ENCODE results near the gene LCN15.

LCN15 gene

DNA sequence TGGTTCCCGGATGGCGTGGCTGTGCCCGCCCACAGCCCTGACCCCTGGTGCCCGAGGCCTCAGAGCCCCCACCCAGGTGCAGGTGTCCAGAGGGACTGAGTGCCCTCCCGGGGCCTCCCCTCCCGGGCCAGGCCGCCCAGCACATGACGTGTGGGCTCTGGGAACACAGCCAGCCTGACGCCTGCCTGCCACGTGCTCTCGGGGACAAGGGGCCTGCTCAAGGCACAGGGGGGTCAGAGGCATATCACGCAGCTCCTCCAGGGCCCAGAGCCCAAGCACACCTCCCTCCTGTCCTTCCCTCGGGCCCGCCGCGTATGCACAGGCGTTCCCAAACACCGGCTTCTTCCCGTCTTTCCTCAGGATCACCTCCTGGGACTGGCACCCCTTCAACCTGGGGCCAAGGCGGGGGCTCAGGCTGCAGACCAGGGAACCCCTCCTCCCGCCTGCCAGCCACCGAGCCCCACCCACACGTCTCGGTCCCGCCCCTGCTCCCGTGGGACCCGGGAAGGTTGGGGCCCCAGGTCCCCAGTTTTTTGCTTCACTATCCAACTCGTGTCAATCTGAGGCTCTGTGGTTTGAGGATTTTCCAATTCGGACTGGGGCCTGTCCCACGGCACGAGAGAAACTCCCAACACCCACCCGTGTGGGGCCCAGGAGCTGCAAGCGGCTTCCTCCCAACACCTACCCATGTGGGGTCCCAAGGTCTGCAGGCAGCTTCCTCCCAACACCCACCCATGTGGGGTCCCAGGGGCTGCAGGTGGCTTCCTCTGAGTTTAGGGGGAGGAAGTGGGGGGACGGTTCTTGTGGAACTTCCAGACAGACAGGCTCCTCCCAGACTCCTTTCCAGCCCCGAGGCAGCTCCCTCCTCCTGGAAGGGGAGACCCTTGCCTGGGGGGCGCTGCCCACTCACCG is 23.1 kb downstream of the LCN15 start:
- DNase-seq (ENCODE audit: low read depth): no peak

DNA sequence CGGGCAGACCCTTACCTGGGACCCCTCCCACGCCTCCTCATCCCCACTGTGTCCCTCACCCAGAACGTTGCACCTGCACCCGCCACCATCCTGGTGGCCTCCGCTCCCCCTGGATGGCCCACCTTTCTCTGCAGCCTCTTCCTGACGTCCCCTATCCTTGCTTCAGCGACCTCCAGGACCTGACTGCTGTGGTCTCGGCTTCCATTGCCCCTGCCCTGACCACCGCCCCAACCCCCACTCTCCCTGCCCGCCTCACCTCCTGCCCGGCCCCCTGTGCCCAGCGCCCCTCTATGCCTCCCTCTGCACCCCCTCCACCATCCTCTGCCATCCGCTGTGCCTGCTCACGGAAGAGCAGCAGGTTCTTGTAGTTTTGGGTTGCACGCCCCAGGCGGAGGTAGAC is 23.8 kb downstream of the LCN15 start:
- DNase-seq (ENCODE audit: low read depth): no peak

DNA sequence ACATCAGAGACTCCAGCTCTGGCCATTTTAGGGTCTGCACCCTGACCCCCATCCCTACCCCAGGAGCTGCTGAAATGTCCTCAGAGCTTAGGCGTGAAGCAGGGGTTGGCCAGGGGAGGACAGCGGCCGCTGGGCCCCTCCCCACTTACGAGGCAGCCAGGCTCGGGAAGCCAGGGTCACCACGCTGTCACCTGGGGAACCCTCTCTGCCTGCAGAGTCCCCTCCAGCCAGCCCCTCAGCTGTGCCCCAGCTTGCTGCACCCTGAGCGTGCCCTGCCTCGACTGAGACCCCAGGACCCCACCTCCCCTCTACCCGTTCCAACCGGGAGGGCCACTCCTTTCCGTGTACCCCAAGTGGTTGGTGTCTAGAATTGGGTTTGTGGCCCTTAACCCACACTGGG is 24.2 kb downstream of the LCN15 start:
- DNase-seq (ENCODE audit: low read depth): no peak

DNA sequence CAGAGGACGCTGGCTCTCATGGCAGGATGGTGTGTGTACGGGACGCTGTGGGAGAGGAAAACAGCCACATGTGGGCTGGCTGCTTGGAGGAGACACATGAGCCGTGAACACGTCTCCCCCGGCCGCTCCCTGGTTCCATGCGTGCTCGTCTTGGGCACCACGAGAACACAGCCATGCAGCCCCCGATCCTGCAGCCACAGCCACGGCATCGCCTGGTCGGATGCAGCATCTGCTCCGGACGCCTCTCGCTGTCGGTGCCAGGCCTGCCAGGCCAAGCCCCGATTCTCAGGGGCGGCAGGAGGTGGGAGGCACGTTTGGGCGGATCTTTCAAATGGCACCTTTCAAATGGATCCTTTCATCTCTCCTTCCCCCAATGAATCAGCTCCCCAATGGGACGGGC is 24.8 kb downstream of the LCN15 start:
- DNase-seq (ENCODE audit: low read depth): no peak

DNA sequence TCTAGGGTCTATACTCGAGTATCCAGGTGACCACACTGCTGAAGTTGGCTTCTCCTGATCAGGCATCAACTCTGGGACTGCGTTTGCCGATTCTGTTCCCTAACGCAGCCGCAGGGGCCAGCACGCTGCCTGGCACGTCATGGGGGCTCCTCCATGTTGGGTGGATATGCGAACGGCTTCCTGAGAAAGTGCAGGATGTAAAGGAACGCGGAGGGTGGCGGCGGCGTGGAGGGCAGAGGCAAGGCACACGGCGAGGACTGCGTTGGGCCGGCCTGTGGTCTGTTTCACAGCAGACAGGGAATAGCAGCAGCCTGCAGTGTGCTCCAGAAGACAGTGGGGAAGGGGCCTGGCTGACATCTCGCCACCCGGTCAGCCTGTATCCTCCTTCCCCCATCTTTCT is 25.4 kb downstream of the LCN15 start:
- no peak for DNase-seq (ENCODE audit: low read depth)

DNA sequence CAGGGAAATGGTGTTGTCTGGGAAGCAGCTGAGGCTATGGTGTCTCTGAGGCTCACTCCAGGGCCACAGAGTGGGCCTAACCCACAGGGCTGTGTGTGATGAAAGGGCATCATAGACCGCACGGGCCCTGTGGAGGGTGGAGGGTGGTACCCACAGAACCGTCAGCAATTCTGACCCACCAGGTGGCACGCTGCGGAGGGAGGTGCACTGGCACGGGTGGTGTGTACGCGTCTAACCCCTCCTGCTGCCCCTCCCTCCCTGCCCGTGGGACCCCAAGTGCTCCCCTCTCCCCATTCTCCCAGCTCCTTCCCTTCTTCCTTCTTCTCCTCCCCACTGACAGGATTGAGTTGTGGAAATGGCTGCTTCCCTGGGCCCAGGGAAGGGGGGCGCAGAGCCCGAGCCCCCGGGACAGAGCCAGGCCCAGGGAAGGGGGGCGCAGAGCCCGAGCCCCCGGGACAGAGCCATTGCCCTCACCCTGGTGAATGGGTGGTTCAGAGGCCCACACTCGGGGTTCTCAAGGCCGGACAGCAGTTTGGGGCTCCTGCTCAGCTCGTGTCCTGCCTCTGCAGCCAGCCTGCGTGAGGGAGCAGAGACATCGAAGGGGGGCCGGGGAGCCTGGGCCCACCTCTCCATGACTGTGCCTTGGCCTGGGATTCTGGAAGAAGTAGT is 28.4 kb downstream of the LCN15 start:
- no peak for DNase-seq (ENCODE audit: low read depth)

DNA sequence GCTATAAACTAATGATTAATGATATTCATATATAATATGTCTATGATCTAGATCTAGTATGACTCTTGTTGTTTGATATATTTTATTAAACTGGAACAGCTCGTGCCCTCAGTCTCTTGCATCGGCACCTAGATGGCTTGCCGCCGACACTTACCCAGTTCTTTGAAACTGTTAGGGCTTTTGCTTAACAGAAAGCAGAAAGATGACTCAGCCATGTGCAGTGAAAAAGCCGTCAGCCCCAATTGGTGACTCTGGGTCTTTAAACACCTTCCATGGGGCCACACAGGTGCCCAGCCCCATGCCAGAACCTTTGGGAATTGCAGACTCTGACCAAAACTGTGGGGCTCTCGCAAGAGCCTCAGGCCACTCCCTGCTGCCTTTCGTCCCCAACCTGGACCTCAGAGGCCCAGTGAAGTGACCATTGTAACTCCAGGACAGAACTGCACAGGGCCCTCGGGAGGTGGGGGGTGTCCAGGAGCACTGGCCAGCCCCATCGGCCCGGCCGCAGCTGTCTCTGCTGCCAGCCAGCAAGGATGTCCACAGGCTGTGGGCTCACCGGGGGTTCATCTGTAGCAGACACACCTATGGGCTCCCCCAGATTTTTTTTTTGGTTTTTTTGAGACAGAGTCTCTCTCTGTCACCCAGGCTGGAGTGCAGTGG is 29.4 kb downstream of the LCN15 start:
- DNase-seq (ENCODE audit: low read depth): no peak

DNA sequence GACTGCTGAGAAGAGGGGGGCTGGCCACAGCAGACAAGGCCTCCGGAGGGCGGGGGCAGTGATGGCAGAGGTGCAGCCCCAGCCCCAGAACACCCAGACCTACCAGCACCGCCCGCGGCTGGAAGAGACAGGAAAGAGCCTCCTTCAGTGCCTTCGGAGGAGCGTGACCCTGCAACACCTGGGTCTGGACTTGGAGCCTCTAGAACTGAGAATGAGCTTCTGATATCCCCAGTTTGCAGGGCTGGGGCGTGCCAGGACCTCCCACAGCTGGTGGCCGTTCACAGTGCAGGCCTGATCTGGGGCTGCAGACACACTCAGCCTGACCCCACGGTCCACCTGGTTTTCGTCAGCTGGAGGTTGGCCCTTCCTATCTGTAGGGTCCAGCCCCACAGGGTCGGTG is 30.7 kb downstream of the LCN15 start:
- DNase-seq (ENCODE audit: low read depth): no peak

DNA sequence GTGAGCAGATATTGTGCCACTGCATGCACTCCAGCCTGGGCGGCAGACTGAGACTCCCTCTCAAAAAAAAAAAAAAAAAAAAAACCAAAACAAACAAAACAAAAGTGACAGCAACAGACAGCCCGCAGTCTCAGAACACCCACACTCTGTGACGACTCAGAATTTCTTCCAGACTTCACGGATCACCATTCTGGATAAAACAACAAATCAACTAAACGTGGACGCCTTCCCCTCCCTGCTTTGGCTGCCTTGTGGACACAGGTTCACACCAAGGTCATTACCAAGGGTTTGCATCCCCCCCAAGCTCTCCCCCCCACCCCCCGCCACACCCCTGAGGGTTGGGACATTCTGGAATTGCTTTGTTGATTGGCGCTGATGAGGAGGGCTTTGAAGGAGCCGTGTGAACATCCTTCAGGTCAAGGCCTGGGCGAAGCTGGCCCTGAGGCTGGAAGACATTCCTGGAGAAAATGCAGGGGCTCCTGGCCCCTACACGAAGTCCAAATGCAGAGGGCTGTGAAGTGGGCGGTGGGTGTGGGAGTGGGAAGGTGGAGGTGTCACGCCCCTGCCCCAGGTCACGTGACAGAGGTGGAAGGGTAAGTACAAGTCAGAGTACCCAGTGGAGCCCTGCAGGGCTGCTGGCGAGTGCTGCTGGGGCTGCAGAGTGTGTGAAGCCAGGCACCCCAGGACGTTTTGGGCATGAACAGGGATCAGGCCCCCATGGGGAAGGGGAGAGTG is 31.7 kb downstream of the LCN15 start:
- no peak for DNase-seq (ENCODE audit: low read depth)

DNA sequence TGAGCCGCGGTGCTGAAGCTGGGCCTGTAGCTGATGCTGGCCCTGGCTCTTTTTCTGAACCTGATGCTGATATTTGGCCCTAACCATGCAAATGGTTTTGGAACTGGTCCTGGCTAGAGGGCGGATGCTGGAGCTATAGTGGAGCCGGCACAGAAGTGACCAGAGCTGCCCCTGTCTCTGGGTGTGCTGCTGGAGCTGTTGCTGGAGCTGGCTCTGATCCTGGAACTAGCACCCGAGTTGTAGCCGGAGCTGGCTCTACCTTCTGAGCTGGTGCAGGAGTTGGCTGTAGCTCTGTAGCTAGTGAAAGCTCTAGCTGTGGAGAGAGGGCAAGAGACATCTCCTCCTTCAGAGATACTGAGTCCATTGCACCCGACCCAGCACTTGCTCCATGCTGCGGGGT is 34.4 kb downstream of the LCN15 start:
- no peak for DNase-seq (ENCODE audit: low read depth)

DNA sequence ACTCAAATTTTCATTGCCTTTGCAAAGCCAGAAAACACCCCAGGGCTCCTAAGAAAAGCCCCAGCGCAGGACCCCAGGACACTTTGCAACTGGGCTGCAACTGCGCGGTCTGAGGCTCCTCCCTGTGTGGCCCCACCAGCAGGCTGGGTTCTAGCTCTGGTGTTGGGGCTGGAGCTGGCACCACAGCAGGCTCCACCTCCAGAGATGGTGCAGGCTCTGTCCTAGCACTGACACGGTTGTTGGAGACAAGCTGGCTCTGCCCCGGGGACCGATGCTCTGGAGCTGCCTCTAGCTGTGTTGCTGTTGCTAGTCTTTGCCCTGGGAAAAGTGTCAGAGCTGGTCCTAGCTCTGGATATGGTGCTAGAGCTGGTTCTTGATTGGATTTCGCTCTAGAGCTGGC is 35.2 kb downstream of the LCN15 start:
- DNase-seq (ENCODE audit: low read depth): no peak

DNA sequence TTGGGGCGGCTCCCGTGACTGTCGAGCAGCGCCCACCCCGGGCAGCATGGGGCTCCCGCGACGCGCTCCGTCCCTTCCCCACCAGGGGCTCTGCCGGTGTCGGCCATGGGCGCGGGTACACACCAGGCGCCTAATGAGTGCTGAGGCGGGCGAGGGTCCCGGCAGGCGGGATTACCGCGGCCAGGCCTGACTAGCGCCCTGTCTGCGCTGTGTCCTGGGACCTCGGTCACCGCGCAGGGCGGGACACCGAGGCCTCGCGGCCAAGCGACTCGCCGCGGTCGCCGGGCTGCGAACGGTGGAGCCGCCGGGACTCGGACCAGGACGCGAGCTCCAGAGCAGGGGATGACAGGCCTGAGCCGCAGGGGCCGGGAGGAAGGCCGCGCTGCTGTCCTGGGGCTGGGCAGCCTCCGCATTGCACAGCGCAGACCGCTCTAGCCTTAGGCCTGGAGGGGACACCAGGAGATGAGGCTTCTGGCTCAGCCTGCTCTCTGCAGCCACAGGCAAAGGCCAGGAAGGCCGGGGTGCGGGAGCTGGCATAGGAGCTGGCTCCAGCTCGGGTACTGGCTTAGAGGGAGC is 35.7 kb downstream of the LCN15 start:
- DNase-seq (ENCODE audit: low read depth): no peak

DNA sequence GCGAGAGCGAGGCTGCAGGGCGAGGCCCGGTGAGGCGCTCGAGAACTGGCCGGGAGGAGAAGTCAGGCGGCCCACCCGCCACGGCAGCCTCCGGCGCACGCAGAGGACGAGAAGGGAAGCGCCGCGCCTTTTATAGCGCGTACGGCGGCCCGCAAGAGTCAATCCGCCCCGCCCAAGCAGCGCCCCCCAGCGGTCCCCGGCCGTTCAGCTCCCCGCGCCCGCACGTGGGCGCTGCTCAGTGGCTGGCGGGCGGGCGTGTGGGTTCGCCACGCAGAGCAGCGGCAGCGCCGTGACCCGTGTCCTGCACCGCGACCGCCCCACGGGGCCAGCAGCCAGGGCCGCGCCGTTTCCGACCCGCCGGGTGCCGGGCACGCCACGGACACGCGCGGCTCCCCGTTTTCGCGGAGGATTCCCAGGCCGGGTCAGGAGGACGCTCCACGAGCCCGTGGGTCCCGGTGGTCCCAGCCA is 36.2 kb downstream of the LCN15 start:
- DNase-seq (ENCODE audit: low read depth): peak; percentile 93

DNA sequence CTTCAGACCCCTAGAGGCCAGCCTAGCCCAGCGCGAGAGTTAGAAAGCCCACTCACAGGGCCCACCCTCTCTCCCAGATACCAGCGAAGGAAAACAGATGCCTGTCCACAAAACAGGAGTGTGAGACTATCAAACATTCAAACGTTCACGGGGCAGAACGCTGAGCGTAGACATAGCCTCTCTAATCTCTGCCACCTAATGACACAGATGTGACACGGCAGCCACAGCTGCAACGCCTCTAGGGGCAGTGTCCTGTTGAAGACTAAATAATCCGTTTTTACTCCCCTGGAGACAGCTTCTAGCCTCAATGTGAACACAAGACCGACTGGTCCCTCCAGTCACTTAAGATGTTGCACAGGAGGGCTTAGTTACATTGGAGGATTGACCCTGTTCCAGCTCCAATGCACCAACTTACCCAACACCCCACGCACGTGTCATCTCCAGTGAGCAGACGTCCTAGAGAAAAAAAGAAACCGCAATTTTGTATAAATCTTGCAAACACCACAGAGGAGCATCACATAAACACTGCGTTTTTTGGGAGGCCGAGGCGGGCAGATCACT is 37.6 kb downstream of the LCN15 start:
- no peak for DNase-seq (ENCODE audit: low read depth)

DNA sequence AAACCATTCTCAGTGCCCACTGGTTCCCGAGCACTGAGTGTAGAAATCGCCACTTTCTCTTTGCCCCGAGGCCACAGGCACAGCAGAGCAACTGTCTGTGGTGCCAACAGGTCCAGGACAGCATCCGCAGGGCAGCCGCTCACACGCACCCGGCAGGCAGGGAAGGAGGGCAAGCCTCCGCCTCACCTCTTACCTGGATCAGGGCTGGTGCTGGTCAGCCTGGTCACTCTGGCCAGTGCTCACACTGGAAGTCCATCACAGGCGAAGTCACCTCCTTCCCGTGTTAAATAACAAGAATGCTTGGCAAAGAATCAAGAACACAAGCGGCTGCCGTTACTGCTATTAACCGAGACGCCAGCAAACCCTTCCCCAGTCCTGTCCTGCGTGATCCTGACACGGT is 38.2 kb downstream of the LCN15 start:
- DNase-seq (ENCODE audit: low read depth): no peak

DNA sequence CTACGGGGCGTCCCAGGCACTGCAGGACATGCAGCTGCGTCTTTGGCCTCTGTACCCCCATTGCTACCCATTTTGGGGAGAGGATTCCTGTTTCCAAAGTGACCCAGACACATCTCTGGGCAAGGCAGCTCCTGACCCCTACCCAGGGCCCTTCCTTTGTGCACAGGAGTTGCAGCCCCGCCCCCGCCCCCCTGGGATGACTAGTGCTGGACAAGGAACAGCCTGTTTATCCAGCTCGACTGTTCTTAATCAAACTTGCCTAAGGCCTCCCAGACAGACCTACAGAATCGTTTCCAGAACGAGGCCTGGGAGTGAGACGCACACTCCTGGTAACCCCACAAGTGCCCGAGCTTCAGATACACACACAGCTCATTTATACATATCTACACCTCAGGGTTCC is 38.7 kb downstream of the LCN15 start:
- DNase-seq (ENCODE audit: low read depth): no peak

DNA sequence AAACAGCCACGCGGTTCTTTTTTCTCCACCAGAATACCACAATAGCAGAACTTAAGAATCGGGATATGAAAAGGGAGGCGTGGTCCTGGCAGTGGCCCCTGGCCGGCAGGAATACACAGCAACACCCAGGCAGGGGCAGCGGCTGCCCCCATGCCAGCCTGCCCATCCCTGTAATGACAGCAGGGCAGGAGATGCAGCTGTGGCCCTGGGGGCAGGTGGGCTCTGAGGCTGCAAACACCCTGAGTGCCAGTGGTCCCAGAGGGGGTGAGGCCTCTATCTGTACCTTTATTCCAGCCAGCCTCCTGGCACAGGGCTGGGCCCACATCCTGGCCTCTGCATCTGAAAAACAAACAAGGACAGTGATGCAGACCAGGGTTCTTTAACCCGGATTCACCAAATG is 39.5 kb downstream of the LCN15 start:
- DNase-seq (ENCODE audit: low read depth): no peak

DNA sequence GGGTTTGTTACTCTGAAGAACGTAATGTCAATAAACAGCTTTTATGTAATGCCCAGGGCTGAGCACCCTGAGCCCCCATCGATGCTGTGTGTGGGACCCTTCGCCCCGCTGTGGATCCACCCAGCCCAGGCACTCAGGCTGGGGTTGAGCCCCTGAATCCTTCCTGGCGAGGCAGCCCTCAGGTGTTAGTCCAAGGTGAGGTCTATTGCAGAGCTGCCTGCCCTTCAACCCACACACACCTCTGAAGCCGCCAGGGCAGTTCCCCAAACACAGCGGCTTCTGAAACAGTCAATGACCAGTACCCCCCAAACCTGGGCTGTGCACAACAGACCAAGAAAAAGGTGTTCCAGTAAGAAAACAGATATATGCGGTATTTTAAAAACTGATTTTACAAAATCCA is 40.3 kb downstream of the LCN15 start:
- DNase-seq (ENCODE audit: low read depth): no peak

DNA sequence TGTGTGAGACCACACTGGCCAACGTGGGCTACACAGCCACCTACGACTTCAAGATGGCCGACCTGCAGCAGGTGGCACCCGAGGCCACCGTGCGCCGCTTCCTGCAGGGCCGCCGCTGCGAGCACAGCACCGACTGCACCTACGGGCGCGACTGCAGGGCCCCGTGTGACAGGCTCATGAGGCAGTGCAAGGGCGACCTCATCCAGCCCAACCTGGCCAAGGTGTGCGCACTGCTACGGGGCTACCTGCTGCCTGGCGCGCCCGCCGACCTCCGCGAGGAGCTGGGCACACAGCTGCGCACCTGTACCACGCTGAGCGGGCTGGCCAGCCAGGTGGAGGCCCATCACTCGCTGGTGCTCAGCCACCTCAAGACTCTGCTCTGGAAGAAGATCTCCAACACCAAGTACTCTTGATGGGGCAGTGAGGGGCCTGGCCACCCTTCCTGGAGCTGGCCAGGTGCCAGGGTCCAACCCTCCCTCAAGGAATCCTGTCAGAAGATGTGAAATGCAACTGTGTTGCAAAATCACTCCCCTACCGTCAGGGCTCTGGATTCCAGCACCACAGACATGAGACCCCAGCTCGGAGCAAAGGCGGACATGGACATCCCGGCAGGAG is 40.8 kb downstream of the LCN15 start:
- no peak for DNase-seq (ENCODE audit: low read depth)

DNA sequence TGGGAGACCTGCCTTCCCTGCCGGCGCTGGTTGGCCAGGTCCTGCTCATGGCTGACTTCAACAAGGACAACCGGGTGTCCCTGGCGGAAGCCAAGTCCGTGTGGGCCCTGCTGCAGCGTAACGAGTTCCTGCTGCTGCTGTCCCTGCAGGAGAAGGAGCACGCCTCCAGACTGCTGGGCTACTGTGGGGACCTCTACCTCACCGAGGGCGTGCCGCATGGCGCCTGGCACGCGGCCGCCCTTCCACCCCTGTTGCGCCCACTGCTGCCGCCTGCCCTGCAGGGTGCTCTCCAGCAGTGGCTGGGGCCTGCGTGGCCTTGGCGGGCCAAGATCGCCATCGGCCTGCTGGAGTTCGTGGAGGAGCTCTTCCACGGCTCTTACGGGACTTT is 41.4 kb downstream of the LCN15 start:
- DNase-seq (ENCODE audit: low read depth): no peak
